Ovary (tissue), 9 donors: ENCODE data around the gene FZD7. TPM values are rescaled to one million over a fixed set of nuclear protein-coding genes. Genes with fewer than 3 reads are reported as not detected.

ENCODE experiments used
- DNase-seq, 5 donors: peaks; one replicate each; pipeline ENCODE4 v3.0.0-alpha.2; 2019 to 2020
- H3K27ac ChIP-seq, 2 donors: fragments of 200-600 bp; one replicate each; pipeline versions ENCODE4 v1.5.1 to v1.8.0; 2019 to 2022
- H3K27me3 ChIP-seq: fragments of 200-600 bp; one replicate; pipeline ENCODE4 v1.8.0; 2022
- H3K36me3 ChIP-seq: fragments of 200-600 bp; sonication (generic); one replicate; pipeline ENCODE4 v1.5.1; 2019
- H3K4me1 ChIP-seq: one replicate; pipeline ENCODE4 v1.8.1; 2013; ENCODE audit warnings: mild to moderate bottlenecking, moderate library complexity; ENCODE audit not compliant: insufficient read depth
- H3K4me3 ChIP-seq: fragments of 200-600 bp; sonication (generic); one replicate; pipeline ENCODE4 v1.5.1; 2017
- H3K9me3 ChIP-seq, 2 donors: fragments of 200-600 bp in 1 of 2; sonication (generic) in 1 of 2; one replicate each; pipeline versions ENCODE4 v1.5.1 to v1.8.1; 2013 to 2019; ENCODE audit warnings: mild to moderate bottlenecking in 1 of 2, moderate library complexity in 1 of 2
- CTCF ChIP-seq, 3 donors: fragments of 450-650 bp in 2 of 3; fragments of 200-600 bp in 1 of 3; IDR thresholded peaks; one replicate each; pipeline versions ENCODE4 v1.5.1 to v1.8.0; 2016 to 2022; ENCODE audit warnings: antibody characterized with exemption in 3 of 3, mild to moderate bottlenecking in 1 of 3
- EP300 ChIP-seq: sonication (generic); formaldehyde crosslinking; IDR thresholded peaks from one replicate; pipeline ENCODE4 v1.6.1; 2017; ENCODE audit warnings: antibody characterized with exemption
- POLR2A ChIP-seq: fragments of 450-650 bp; IDR thresholded peaks from one replicate; pipeline ENCODE4 v1.6.1; 2017; ENCODE audit warnings: antibody characterized with exemption, mild to moderate bottlenecking, moderate library complexity
- WGBS, 3 donors: extraction: QIAGEN DNeasy Blood & Tissue Kit in 1 of 3; methylation state at CpG; one replicate each; pipeline versions ENCODE4 v1.1.5 to v1.1.7; 2013 to 2017; 5-methylcytosine and 5-hydroxymethylcytosine counted together
- intact Hi-C, 4 donors: fragments of 100-400 bp; cut with DNase I; formaldehyde crosslinking; loops; one replicate each; pipeline versions ENCODE4 v1.11.0 to v1.15.1; 2022 to 2023
- polyA plus RNA-seq, 2 donors: library from polyadenylated mRNA; stranded (reverse); fragments of 200-250 nt in 1 of 2; fragments of 350-450 nt in 1 of 2; fragmentation: Illumina TruSeq in 1 of 2; extraction: RNeasy Lipid Tissue Mini Kit (QIAGEN cat#74804) in 1 of 2; gene quantifications; one replicate each; pipeline ENCODE4 v1.2.3, GENCODE V29; 2013 to 2014
- total RNA-seq, 7 donors: library from RNA; depleted of rRNA in 2 of 7; stranded (reverse); fragments of >200 nt in 2 of 7; fragmentation: NEBNext Ultra II Directional in 3 of 7; extraction: Animal tissue kit (Norgen Biotek cat#: 25700) in 3 of 7; gene quantifications; one replicate each; pipeline versions ENCODE4 v1.1.0 to v1.2.4, GENCODE V29; 2016 to 2023
- donor health status: DM: no; HTN: no; CAD: no; lungs with moderate emphysema.
- donor health status: DM: no; HTN: no; CAD: no.
- donor health status: Bipolar disorder and iron deficiency.
- donor health status: DM: yes; HTN: yes; CAD: no.
- donor health status: DM: no; HTN: no; CAD: no.
- donor health status: DM: yes; HTN: yes; CAD: no.

FZD7 gene
- total and polyA plus RNA-seq, 9 donors: 18.4 to 56.3 (median 34.8) TPM

GRCh38 chr2:202071107-202071506 lies 37.5 kb downstream of the FZD7 start:
- DNase-seq: no peak
- no peak for TF ChIP-seq EP300
- H3K36me3 ChIP-seq: no peaks in the 10 kb centered on the region
- H3K27ac ChIP-seq: no peak overlapping the region
- 93 to 99% (median 97%) methylated on average over 2 of the region's 2 CpGs for WGBS, 3 donors
- no peaks in the 10 kb centered on the region for H3K27me3 ChIP-seq
- H3K9me3 ChIP-seq: no peaks in the 10 kb centered on the region
- no peaks in the 10 kb centered on the region for H3K4me1 ChIP-seq
- no peak overlapping the region for H3K4me3 ChIP-seq
- intact Hi-C loops: no loop called here

- DNase-seq: no peak
- WGBS, 3 donors: 84 to 97% (median 95%) methylated on average over 2 of the region's 2 CpGs
Measured at GRCh38 chr2:202072226-202072625, 38.6 kb downstream of the FZD7 start.

GRCh38 chr2:202072737-202073401 lies 39.2 kb downstream of the FZD7 start, which contains the start of gene KIAA2012:
KIAA2012 (plus strand) TSS chr2:202073255; CDS start chr2:202073628, 373 bp downstream.
- Histone ChIP-seq H3K36me3 (no peaks in the 10 kb centered on the region), H3K4me3 (no peak within 1 kb of the TSS), H3K27me3 (no peaks in the 10 kb centered on the region), H3K4me1 (no peaks in the 10 kb centered on the region), H3K9me3 (no peaks in the 10 kb centered on the region), H3K27ac (no peak within 1 kb of the TSS)
- WGBS, 3 donors: 77 to 82% (median 80%) methylated on average over 11 of the region's 11 CpGs
- TF ChIP-seq EP300 (no peak), POLR2A (no peak), CTCF (IDR thresholded peaks at IDR 0.05) (no peak)
- intact Hi-C loops: no loop called here
- no peak for DNase-seq

More at GRCh38 chr2:202072226-202072625, 38.6 kb downstream of the FZD7 start:
- intact Hi-C loops: no loop called here
- H3K36me3 ChIP-seq: no peaks in the 10 kb centered on the region
- TF ChIP-seq POLR2A (no peak), CTCF (IDR thresholded peaks at IDR 0.05) (no peak), EP300 (no peak)
- no peaks in the 10 kb centered on the region for H3K9me3 ChIP-seq
- H3K27ac ChIP-seq: no peak overlapping the region
- H3K4me3 ChIP-seq: no peak overlapping the region
- no peaks in the 10 kb centered on the region for H3K27me3 ChIP-seq
- H3K4me1 ChIP-seq: no peaks in the 10 kb centered on the region

GRCh38 chr2:202074324-202074723 lies 40.7 kb downstream of the FZD7 start:
- no peaks in the 10 kb centered on the region for H3K36me3 ChIP-seq
- no peak for TF ChIP-seq EP300
- no peak for TF ChIP-seq POLR2A
- no peak for TF ChIP-seq CTCF (IDR thresholded peaks at IDR 0.05)
- intact Hi-C loops: no loop called here
- no peaks in the 10 kb centered on the region for H3K27me3 ChIP-seq
- H3K27ac ChIP-seq: no peak overlapping the region
- H3K4me1 ChIP-seq: no peaks in the 10 kb centered on the region
- H3K9me3 ChIP-seq: no peaks in the 10 kb centered on the region
- 89 to 93% (median 93%) methylated on average over 2 of the region's 2 CpGs for WGBS, 3 donors
- no peak overlapping the region for H3K4me3 ChIP-seq
- no peak for DNase-seq

- Histone ChIP-seq H3K9me3 (no peaks in the 10 kb centered on the region), H3K27me3 (no peaks in the 10 kb centered on the region), H3K36me3 (no peaks in the 10 kb centered on the region), H3K27ac (no peak overlapping the region), H3K4me3 (no peak overlapping the region), H3K4me1 (no peaks in the 10 kb centered on the region)
- DNase-seq: no peak
- TF ChIP-seq POLR2A (no peak), CTCF (IDR thresholded peaks at IDR 0.05) (no peak), EP300 (no peak)
- 76 to 77% (median 77%) methylated on average over 5 of the region's 5 CpGs for WGBS, 3 donors
- intact Hi-C loops: no loop called here
Measured at GRCh38 chr2:202079310-202079709, 45.7 kb downstream of the FZD7 start.
